GM12878 (cell line): Measurements from ENCODE around the gene SCNN1G. TPM values are rescaled to one million over a fixed set of nuclear protein-coding genes. Genes with fewer than 3 reads are reported as not detected.

Experiments
- BMI1 ChIP-seq: fragments of 450-650 bp; IDR thresholded peaks from 2 replicates; pipeline ENCODE4 v1.6.1; 2016; ENCODE audit warnings: mild to moderate bottlenecking, moderate library complexity, borderline replicate concordance
- CBX3 ChIP-seq: fragments of 200-600 bp; sonication (generic); IDR thresholded peaks from 2 replicates; pipeline ENCODE4 v1.6.1; 2016; ENCODE audit warnings: low read depth, borderline replicate concordance
- CHD4 ChIP-seq: fragments of 200-600 bp; sonication (generic); IDR thresholded peaks from 2 replicates; pipeline ENCODE4 v1.6.1; 2016; ENCODE audit warnings: mild to moderate bottlenecking
- GATAD2B ChIP-seq: fragments of 450-650 bp; conservative IDR thresholded peaks from 2 replicates; pipeline ENCODE4 v1.6.1; 2017; ENCODE audit warnings: low read depth, mild to moderate bottlenecking, moderate library complexity
- LARP7 ChIP-seq: fragments of 450-650 bp; IDR thresholded peaks from 2 replicates; pipeline ENCODE4 v1.6.1; 2017; ENCODE audit warnings: mild to moderate bottlenecking
- PAX5 ChIP-seq: IDR thresholded peaks from 2 replicates; pipeline ENCODE4 v1.6.1; 2011; ENCODE audit warnings: low read depth, low read length, borderline replicate concordance
- PAX8 ChIP-seq: fragments of 450-650 bp; IDR thresholded peaks from 2 replicates; pipeline ENCODE4 v1.6.1; 2017; ENCODE audit warnings: mild to moderate bottlenecking, moderate library complexity
- RAD21 ChIP-seq: IDR thresholded peaks from 2 replicates; pipeline ENCODE4 v1.6.1; 2011; ENCODE audit warnings: mild to moderate bottlenecking, low read depth, low read length, moderate library complexity; ENCODE audit not compliant: insufficient read depth
- polyA plus RNA-seq, 11 experiments: library from polyadenylated mRNA; depleted of rRNA in 4 of 11; unstranded in 6 of 11; stranded (reverse) in 5 of 11; fragments of >200 nt; fragmentation: Nextera tagmentation in 4 of 11; fragmentation: Illumina TruSeq in 1 of 11; extraction: Ambion mirVana in 4 of 11; extraction: Trizol in 1 of 11; gene quantifications; 1 replicate in 1 of 11; 2 replicates in 10 of 11; pipeline versions ENCODE4 v1.2.1 to v1.2.3, GENCODE V29; 2011 to 2016; ENCODE audit warnings: inconsistent platforms in 2 of 11, missing spikeins in 2 of 11, low read depth in 1 of 11
- total RNA-seq, 4 experiments: library from RNA; depleted of rRNA in 3 of 4; stranded (reverse); fragments of >200 nt in 3 of 4; fragmentation: Illumina TruSeq in 1 of 4; extraction: Trizol in 1 of 4; gene quantifications; 2 replicates each; pipeline versions ENCODE4 v1.2.1 to v1.2.3, GENCODE V29; 2013 to 2021
- TF ChIP-seq, protein P1 (sequence below): IDR thresholded peaks from 2 replicates; pipeline ENCODE4 v1.6.1; 2012; ENCODE audit warnings: mild to moderate bottlenecking, low read depth, low read length

The SCNN1G gene
- total and polyA plus RNA-seq, 10 of the 15 experiments (the other 5 are each of a cell fraction or from before 2014, with no cell fraction given), result 0.04 to 0.86 (median 0.08) TPM; not detected in 5

DNA sequence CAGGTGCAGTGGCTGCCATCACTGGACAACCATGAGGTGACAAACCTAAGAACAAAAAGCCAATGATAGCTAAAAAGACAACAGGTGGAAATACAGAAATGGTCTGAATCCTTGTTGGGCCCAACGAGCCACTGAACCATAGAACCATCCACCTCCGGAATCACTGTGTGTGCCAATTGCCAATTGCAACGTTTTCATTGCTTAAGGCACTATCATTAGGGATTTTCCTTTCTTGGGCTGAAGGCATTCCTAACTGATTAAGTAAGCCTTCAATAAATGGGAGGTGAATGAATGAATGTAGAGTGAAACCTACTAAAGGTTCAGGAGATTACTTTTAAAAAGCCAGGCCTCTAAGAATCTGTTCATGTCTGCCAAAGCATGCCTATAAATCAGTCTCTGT is 36.9 kb upstream of the SCNN1G start (continued):
- TF ChIP-seq, protein P1, sequence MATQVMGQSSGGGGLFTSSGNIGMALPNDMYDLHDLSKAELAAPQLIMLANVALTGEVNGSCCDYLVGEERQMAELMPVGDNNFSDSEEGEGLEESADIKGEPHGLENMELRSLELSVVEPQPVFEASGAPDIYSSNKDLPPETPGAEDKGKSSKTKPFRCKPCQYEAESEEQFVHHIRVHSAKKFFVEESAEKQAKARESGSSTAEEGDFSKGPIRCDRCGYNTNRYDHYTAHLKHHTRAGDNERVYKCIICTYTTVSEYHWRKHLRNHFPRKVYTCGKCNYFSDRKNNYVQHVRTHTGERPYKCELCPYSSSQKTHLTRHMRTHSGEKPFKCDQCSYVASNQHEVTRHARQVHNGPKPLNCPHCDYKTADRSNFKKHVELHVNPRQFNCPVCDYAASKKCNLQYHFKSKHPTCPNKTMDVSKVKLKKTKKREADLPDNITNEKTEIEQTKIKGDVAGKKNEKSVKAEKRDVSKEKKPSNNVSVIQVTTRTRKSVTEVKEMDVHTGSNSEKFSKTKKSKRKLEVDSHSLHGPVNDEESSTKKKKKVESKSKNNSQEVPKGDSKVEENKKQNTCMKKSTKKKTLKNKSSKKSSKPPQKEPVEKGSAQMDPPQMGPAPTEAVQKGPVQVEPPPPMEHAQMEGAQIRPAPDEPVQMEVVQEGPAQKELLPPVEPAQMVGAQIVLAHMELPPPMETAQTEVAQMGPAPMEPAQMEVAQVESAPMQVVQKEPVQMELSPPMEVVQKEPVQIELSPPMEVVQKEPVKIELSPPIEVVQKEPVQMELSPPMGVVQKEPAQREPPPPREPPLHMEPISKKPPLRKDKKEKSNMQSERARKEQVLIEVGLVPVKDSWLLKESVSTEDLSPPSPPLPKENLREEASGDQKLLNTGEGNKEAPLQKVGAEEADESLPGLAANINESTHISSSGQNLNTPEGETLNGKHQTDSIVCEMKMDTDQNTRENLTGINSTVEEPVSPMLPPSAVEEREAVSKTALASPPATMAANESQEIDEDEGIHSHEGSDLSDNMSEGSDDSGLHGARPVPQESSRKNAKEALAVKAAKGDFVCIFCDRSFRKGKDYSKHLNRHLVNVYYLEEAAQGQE, result no peak
- TF ChIP-seq LARP7 (no peak), GATAD2B (no peak), PAX5 (no peak), CBX3 (no peak), BMI1 (no peak), RAD21 (no peak), PAX8 (no peak), CHD4 (no peak)
